Caco-2 (cell line): Measurements from ENCODE around the gene SMLR1. TPM values are rescaled to one million over a fixed set of nuclear protein-coding genes. Genes with fewer than 3 reads are reported as not detected.
A peak's percentile ranks its signal among the peaks of the same experiment; 100 is the strongest.

Source experiments
- BruUV-seq: library from RNA; stranded (reverse); fragments of 400-500 nt; replicated peaks from 2 replicates; lab custom pipeline; 2021; lab: Mats Ljungman, UMichigan
- CTCF ChIA-PET: fragments of 300-600 bp; sonication (Branson Sonifier 250); formaldehyde crosslinking; loops from one replicate; lab custom pipeline; 2022; ENCODE audit warnings: antibody characterized with exemption; lab: Charles Lee
- POLR2A ChIA-PET: fragments of 300-600 bp; sonication (Branson Sonifier 250); formaldehyde crosslinking; loops from one replicate; lab custom pipeline; 2022; ENCODE audit warnings: antibody characterized with exemption; lab: Charles Lee
- DNase-seq, 2 experiments: peaks; one replicate each; pipeline versions ENCODE4 v3.0.0 to v3.0.0-alpha.2; 2020 to 2022
- H3K27me3 ChIP-seq: replicated peaks from 2 replicates; pipeline ENCODE4 v1.6.0; 2011; ENCODE audit warnings: low read length; ENCODE audit not compliant: control insufficient read depth, insufficient read depth
- H3K36me3 ChIP-seq: 2 replicates; pipeline ENCODE4 v1.5.1; 2011; ENCODE audit warnings: low read length; ENCODE audit not compliant: control insufficient read depth, insufficient read depth
- H3K4me1 ChIP-seq: fragments of 250-450 bp; sonication (Bioruptor Pico); 2 replicates; pipeline ENCODE4 v1.5.1; 2020; ENCODE audit warnings: mild to moderate bottlenecking
- H3K4me3 ChIP-seq: 2 replicates; pipeline ENCODE4 v1.5.1; 2011; ENCODE audit warnings: low read depth, mild to moderate bottlenecking, control low read depth, low read length
- H3K9me3 ChIP-seq: fragments of 250-450 bp; sonication (Bioruptor Pico); 2 replicates; pipeline ENCODE4 v1.5.1; 2020; ENCODE audit warnings: mild to moderate bottlenecking, moderate library complexity
- H3K27ac Mint-ChIP-seq: one replicate; pipeline ENCODE4 v1.8.0; 2022; ENCODE audit warnings: mixed read lengths; ENCODE audit not compliant: unreplicated experiment
- H3K27me3 Mint-ChIP-seq: one replicate; pipeline ENCODE4 v1.8.0; 2022; ENCODE audit warnings: mixed read lengths; ENCODE audit not compliant: insufficient read depth, unreplicated experiment
- H3K36me3 Mint-ChIP-seq: one replicate; pipeline ENCODE4 v1.8.0; 2022; ENCODE audit warnings: mild to moderate bottlenecking, mixed read lengths; ENCODE audit not compliant: insufficient read depth, unreplicated experiment
- H3K4me1 Mint-ChIP-seq: one replicate; pipeline ENCODE4 v1.8.0; 2022; ENCODE audit warnings: low read depth, mixed read lengths; ENCODE audit not compliant: unreplicated experiment
- H3K4me3 Mint-ChIP-seq: one replicate; pipeline ENCODE4 v1.8.0; 2022; ENCODE audit warnings: mild to moderate bottlenecking, moderate library complexity, mixed read lengths; ENCODE audit not compliant: unreplicated experiment
- H3K9me3 Mint-ChIP-seq: one replicate; pipeline ENCODE4 v1.8.0; 2022; ENCODE audit warnings: mixed read lengths; ENCODE audit not compliant: unreplicated experiment
- CTCF ChIP-seq, 2 experiments: fragments of 200-600 bp in 1 of 2; IDR thresholded peaks; 1 replicate in 1 of 2; 2 replicates in 1 of 2; pipeline versions ENCODE4 v1.5.1 to v1.8.0; 2011 to 2022; ENCODE audit warnings: antibody characterized with exemption in 1 of 2, control low read depth in 1 of 2, inconsistent platforms in 1 of 2, low read depth in 1 of 2, low read length in 1 of 2, mild to moderate bottlenecking in 1 of 2, moderate library complexity in 1 of 2; ENCODE audit not compliant: insufficient read depth in 1 of 2, severe bottlenecking in 1 of 2, unreplicated experiment in 1 of 2
- intact Hi-C: fragments of 100-400 bp; cut with micrococcal nuclease; formaldehyde crosslinking; loops from one replicate; pipeline ENCODE4 v1.10.0; 2022; ENCODE audit not compliant: unreplicated experiment
- total RNA-seq: library from RNA; stranded (reverse); gene quantifications from 2 replicates; pipeline ENCODE4 v1.2.3, GENCODE V29; 2022

The SMLR1 gene
- total RNA-seq, 1 experiment from 2014 or later, result 6.9 TPM

DNA sequence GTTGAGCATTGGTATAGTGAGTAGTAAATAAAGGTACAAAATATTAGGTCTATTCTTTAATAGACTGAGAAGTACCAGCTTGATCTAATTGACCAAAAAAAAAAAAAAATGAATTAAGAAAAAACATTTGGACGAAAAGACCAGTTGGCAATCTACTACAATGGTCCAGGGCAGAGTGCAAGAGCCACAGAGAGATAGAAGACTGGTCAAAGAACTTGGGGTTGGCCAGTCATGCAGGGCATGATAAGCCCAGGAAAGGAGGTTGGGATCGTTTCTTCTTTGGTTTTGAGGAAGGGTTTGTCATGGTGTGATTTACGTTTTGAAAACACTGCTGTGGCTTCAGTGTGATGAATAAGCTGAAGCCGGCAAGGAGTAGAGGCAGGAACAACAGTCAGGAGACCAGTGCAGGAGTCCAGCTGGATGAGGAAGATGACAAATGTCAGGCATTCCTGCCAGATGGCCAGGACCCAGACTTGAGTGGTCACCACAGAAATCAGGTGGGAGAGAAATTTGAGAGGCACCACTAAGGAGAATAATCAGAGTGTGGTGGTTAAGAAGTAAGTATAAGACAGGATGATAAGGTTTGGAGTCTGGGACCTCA is 14.0 kb downstream of the SMLR1 start:
- CTCF ChIA-PET, result no interaction called here
- intact Hi-C loops, result loop anchor here (10.0 kb wide), 2 partner anchors 546 to 766 kb away; no protein-coding TSS in a partner anchor

DNA sequence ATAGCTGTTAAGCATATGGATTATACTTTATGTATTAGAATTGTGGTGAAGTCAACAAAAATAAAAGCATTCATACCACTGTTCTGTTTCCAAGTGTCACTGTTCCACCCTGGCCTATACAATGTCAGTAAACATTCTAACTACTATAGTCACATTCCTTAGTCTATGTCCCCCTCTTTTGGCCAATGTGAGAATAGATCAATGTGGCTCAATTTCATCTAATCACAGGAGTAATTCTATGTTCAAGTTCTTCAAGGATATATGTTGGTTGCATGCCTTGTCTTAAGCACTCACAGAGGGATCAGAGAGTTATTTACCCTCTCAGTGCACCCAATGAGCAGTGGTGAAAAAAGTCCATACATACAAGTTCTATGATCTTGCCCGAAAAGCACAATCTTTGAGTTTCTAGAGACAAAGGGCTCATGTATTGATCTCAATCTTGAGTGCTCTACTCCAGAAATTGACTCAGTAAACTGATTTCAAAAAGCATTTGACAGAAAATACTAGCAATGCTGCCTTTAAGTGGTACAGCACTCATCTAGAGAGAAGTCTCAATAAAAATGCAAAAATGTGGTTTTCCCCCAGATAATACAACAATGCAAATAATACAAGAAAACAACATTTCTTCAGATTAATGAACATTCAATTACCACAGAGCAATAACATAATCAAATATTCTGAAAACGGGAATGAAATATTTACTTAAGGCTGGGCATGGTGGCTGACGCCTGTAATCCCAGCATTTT is 16.5 kb downstream of the SMLR1 start:
- Histone ChIP-seq H3K36me3 (no peaks in the 10 kb centered on the region; the same call in 1 of the 2 replicates), H3K9me3 (no peaks in the 10 kb centered on the region), H3K4me3 (no peak overlapping the region), H3K27me3 (no peaks in the 10 kb centered on the region), H3K4me1 (no peaks in the 10 kb centered on the region)
- TF ChIP-seq CTCF (IDR thresholded peaks at IDR 0.05; ENCODE audit: insufficient read depth in 1 of 2, low read depth in 1 of 2, low read length in 1 of 2, severe bottlenecking in 1 of 2, unreplicated experiment in 1 of 2), result peak; percentile 52 to 58
- H3K36me3 Mint-ChIP-seq, result peaks cover 6% of the 10 kb centered on the region
- H3K27ac Mint-ChIP-seq, result no peak overlapping the region
- intact Hi-C loops, result loop anchor here (1.0 to 10.0 kb wide), 9 partner anchors 16 to 769 kb away; partner anchors contain the start of gene SMLR1
- no peaks in the 10 kb centered on the region for H3K9me3 Mint-ChIP-seq
- DNase-seq, result peak in 1 of 2 experiments; percentile 54
- BruUV-seq, result no TSS peak
- no peak overlapping the region for H3K4me3 Mint-ChIP-seq
- no peaks in the 10 kb centered on the region for H3K27me3 Mint-ChIP-seq
- no peaks in the 10 kb centered on the region for H3K4me1 Mint-ChIP-seq
- ChIA-PET POLR2A (no interaction called here), CTCF (no interaction called here)

More for the DNA sequence above, 14.0 kb downstream of the SMLR1 start:
- Mint-ChIP-seq H3K27me3 (no peaks in the 10 kb centered on the region), H3K4me3 (no peak overlapping the region), H3K4me1 (no peaks in the 10 kb centered on the region), H3K36me3 (no peaks in the 10 kb centered on the region), H3K27ac (peak overlapping the region; percentile 5), H3K9me3 (no peaks in the 10 kb centered on the region)
- no TSS peak for BruUV-seq
- Histone ChIP-seq H3K4me1 (no peaks in the 10 kb centered on the region), H3K4me3 (no peak overlapping the region), H3K9me3 (no peaks in the 10 kb centered on the region), H3K36me3 (no peaks in the 10 kb centered on the region; the same call in none of the 2 replicates), H3K27me3 (no peaks in the 10 kb centered on the region)
- no peak for TF ChIP-seq CTCF (IDR thresholded peaks at IDR 0.05; ENCODE audit: insufficient read depth in 1 of 2, low read depth in 1 of 2, low read length in 1 of 2, severe bottlenecking in 1 of 2, unreplicated experiment in 1 of 2)
- POLR2A ChIA-PET, result interaction anchor here (0.6 kb wide), 1 partner anchor 552 kb away, joined by 7 read pairs; no protein-coding TSS in a partner anchor
- DNase-seq, result no peak

GRCh38 chr6:130846501-130846900 is 19.3 kb downstream of the SMLR1 start:
- CTCF ChIA-PET, result no interaction called here
- DNase-seq, result no peak
- H3K27me3 Mint-ChIP-seq, result no peaks in the 10 kb centered on the region
- TF ChIP-seq CTCF (IDR thresholded peaks at IDR 0.05; ENCODE audit: insufficient read depth in 1 of 2, low read depth in 1 of 2, low read length in 1 of 2, severe bottlenecking in 1 of 2, unreplicated experiment in 1 of 2), result no peak
- POLR2A ChIA-PET, result no interaction called here
- no TSS peak for BruUV-seq
- no peaks in the 10 kb centered on the region for H3K9me3 Mint-ChIP-seq
- intact Hi-C loops, result loop anchor here (10.0 kb wide), 2 partner anchors 552 to 772 kb away; no protein-coding TSS in a partner anchor
- no peak overlapping the region for H3K27ac Mint-ChIP-seq
- peaks cover 6% of the 10 kb centered on the region for H3K36me3 Mint-ChIP-seq
- no peaks in the 10 kb centered on the region for H3K4me1 ChIP-seq
- no peaks in the 10 kb centered on the region for H3K4me1 Mint-ChIP-seq
- no peak overlapping the region for H3K4me3 ChIP-seq
- H3K9me3 ChIP-seq, result no peaks in the 10 kb centered on the region
- no peak overlapping the region for H3K4me3 Mint-ChIP-seq
- no peaks in the 10 kb centered on the region for H3K36me3 ChIP-seq
- H3K27me3 ChIP-seq, result no peaks in the 10 kb centered on the region
